ENCODE data around the gene BCS1L.

DNA sequence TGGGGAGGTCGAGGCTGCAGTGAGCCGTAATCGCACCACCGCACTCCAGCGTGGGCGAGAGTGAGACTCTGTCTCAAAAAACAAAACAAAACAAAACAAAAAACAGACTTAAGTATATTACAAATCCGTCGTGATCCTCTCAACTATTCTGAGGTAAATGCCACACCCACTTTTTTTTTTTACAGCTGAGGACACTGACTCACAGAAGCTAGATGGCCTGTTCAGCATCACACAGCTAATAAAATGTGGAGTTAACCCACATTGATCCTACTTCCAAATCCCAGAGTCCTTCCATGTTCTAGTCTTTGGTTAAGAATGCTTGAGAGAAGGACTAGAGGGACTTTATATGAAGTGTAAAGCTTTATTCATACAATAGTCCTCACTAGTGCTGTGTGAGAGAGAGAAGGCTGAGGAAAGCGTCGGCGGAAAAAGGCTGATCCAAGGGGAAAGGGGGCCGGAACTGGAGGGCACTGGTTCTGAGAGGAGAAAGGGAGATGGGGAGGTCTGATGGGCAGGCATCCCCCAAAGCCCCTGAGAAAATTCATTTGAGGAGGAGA, 11.7 kb downstream of the BCS1L start:
- TF ChIP-seq, protein P1, sequence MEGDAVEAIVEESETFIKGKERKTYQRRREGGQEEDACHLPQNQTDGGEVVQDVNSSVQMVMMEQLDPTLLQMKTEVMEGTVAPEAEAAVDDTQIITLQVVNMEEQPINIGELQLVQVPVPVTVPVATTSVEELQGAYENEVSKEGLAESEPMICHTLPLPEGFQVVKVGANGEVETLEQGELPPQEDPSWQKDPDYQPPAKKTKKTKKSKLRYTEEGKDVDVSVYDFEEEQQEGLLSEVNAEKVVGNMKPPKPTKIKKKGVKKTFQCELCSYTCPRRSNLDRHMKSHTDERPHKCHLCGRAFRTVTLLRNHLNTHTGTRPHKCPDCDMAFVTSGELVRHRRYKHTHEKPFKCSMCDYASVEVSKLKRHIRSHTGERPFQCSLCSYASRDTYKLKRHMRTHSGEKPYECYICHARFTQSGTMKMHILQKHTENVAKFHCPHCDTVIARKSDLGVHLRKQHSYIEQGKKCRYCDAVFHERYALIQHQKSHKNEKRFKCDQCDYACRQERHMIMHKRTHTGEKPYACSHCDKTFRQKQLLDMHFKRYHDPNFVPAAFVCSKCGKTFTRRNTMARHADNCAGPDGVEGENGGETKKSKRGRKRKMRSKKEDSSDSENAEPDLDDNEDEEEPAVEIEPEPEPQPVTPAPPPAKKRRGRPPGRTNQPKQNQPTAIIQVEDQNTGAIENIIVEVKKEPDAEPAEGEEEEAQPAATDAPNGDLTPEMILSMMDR (IDR thresholded peaks at IDR 0.05), result no peak
- TF ChIP-seq POLR2A (IDR thresholded peaks at IDR 0.05) (no peak), EP300 (IDR thresholded peaks at IDR 0.05) (no peak), POLR2AphosphoS5 (IDR thresholded peaks at IDR 0.05) (no peak)

All from sigmoid colon (tissue), 4 donors.